Stomach smooth muscle (tissue), 2 donors: ENCODE results near the gene CSNK2A3.

Experiments
- H3K27ac ChIP-seq: one replicate; pipeline ENCODE4 v1.7.0; 2013; ENCODE audit warnings: mild to moderate bottlenecking, low read length, inconsistent platforms
- H3K27me3 ChIP-seq, 2 donors: one replicate each; pipeline ENCODE4 v1.7.0; 2013; ENCODE audit warnings: low read length in 2 of 2; ENCODE audit not compliant: insufficient read depth in 2 of 2, control insufficient read depth in 1 of 2
- H3K36me3 ChIP-seq, 2 donors: one replicate each; pipeline ENCODE4 v1.7.0; 2013; ENCODE audit warnings: low read length in 2 of 2; ENCODE audit not compliant: control insufficient read depth in 2 of 2, insufficient read depth in 2 of 2
- H3K4me1 ChIP-seq: one replicate; pipeline ENCODE4 v1.7.0; 2013; ENCODE audit warnings: low read length; ENCODE audit not compliant: control insufficient read depth, insufficient read depth
- H3K4me3 ChIP-seq, 2 donors: one replicate each; pipeline ENCODE4 v1.7.0; 2013; ENCODE audit warnings: low read length in 2 of 2
- H3K9ac ChIP-seq, 2 donors: one replicate each; pipeline ENCODE4 v1.7.0; 2013; ENCODE audit warnings: low read length in 2 of 2, mild to moderate bottlenecking in 1 of 2
- H3K9me3 ChIP-seq, 2 donors: one replicate each; pipeline ENCODE4 v1.7.0; 2013; ENCODE audit warnings: low read length in 2 of 2; ENCODE audit not compliant: control insufficient read depth in 2 of 2
- donor health status: healthy.
- donor health status: Pancreatic carcinoma.

CSNK2A3 gene

GRCh38 chr11:11391169-11391568, 38.1 kb upstream of the CSNK2A3 start:
- Histone ChIP-seq H3K27ac (no peak overlapping the region), H3K27me3 (no peaks in the 10 kb centered on the region), H3K4me3 (no peak overlapping the region), H3K36me3 (no peaks in the 10 kb centered on the region), H3K9me3 (no peaks in the 10 kb centered on the region), H3K9ac (no peak overlapping the region), H3K4me1 (peaks cover 2% of the 10 kb centered on the region)

- peaks cover 2% of the 10 kb centered on the region for H3K4me1 ChIP-seq
- no peak overlapping the region for H3K27ac ChIP-seq
- no peaks in the 10 kb centered on the region for H3K9me3 ChIP-seq
- no peak overlapping the region for H3K4me3 ChIP-seq
- no peaks in the 10 kb centered on the region for H3K27me3 ChIP-seq
- no peak overlapping the region for H3K9ac ChIP-seq
- H3K36me3 ChIP-seq, result no peaks in the 10 kb centered on the region
Measured at GRCh38 chr11:11390068-11390771, 37.2 kb upstream of the CSNK2A3 start.

- Histone ChIP-seq H3K9me3 (no peaks in the 10 kb centered on the region), H3K27me3 (no peaks in the 10 kb centered on the region), H3K4me3 (no peak overlapping the region), H3K36me3 (no peaks in the 10 kb centered on the region), H3K9ac (no peak overlapping the region), H3K4me1 (peaks cover 2% of the 10 kb centered on the region), H3K27ac (no peak overlapping the region)
Measured at GRCh38 chr11:11389238-11389637, 36.2 kb upstream of the CSNK2A3 start.

- Histone ChIP-seq H3K27me3 (no peaks in the 10 kb centered on the region), H3K4me3 (no peak overlapping the region), H3K36me3 (no peaks in the 10 kb centered on the region), H3K9me3 (no peaks in the 10 kb centered on the region), H3K27ac (no peak overlapping the region), H3K9ac (no peak overlapping the region), H3K4me1 (peaks cover 2% of the 10 kb centered on the region)
Measured at GRCh38 chr11:11387622-11388305, 34.7 kb upstream of the CSNK2A3 start.

GRCh38 chr11:11387207-11387606, 34.2 kb upstream of the CSNK2A3 start:
- H3K4me3 ChIP-seq, result no peak overlapping the region
- H3K4me1 ChIP-seq, result peaks cover 2% of the 10 kb centered on the region
- no peak overlapping the region for H3K27ac ChIP-seq
- H3K36me3 ChIP-seq, result no peaks in the 10 kb centered on the region
- H3K9ac ChIP-seq, result no peak overlapping the region
- no peaks in the 10 kb centered on the region for H3K27me3 ChIP-seq
- H3K9me3 ChIP-seq, result no peaks in the 10 kb centered on the region

- Histone ChIP-seq H3K27ac (no peak overlapping the region), H3K9ac (no peak overlapping the region), H3K27me3 (no peaks in the 10 kb centered on the region), H3K36me3 (no peaks in the 10 kb centered on the region), H3K4me3 (no peak overlapping the region), H3K9me3 (no peaks in the 10 kb centered on the region), H3K4me1 (no peaks in the 10 kb centered on the region)
Measured at GRCh38 chr11:11384829-11385228, 31.8 kb upstream of the CSNK2A3 start.

- Histone ChIP-seq H3K9me3 (no peaks in the 10 kb centered on the region), H3K4me3 (no peak overlapping the region), H3K27ac (no peak overlapping the region), H3K36me3 (no peaks in the 10 kb centered on the region), H3K4me1 (no peaks in the 10 kb centered on the region), H3K27me3 (no peaks in the 10 kb centered on the region), H3K9ac (no peak overlapping the region)
Measured at GRCh38 chr11:11383995-11384394, 30.9 kb upstream of the CSNK2A3 start.

GRCh38 chr11:11382858-11383532, 29.9 kb upstream of the CSNK2A3 start:
- no peaks in the 10 kb centered on the region for H3K27me3 ChIP-seq
- no peak overlapping the region for H3K9ac ChIP-seq
- no peak overlapping the region for H3K4me3 ChIP-seq
- H3K27ac ChIP-seq, result no peak overlapping the region
- no peaks in the 10 kb centered on the region for H3K4me1 ChIP-seq
- H3K9me3 ChIP-seq, result no peaks in the 10 kb centered on the region
- H3K36me3 ChIP-seq, result no peaks in the 10 kb centered on the region

- Histone ChIP-seq H3K4me1 (no peaks in the 10 kb centered on the region), H3K9ac (no peak overlapping the region), H3K27me3 (peaks cover 0 to 2% of the 10 kb centered on the region in 2 donors), H3K36me3 (peaks cover 0 to 3% of the 10 kb centered on the region in 2 donors), H3K9me3 (no peaks in the 10 kb centered on the region), H3K4me3 (no peak overlapping the region), H3K27ac (no peak overlapping the region)
Measured at GRCh38 chr11:11381471-11382105, 28.5 kb upstream of the CSNK2A3 start.

- Histone ChIP-seq H3K4me3 (no peak overlapping the region), H3K4me1 (no peaks in the 10 kb centered on the region), H3K9me3 (no peaks in the 10 kb centered on the region), H3K27ac (no peak overlapping the region), H3K9ac (no peak overlapping the region), H3K36me3 (peaks cover 0 to 3% of the 10 kb centered on the region in 2 donors), H3K27me3 (peaks cover 0 to 2% of the 10 kb centered on the region in 2 donors)
Measured at GRCh38 chr11:11380883-11381282, 27.8 kb upstream of the CSNK2A3 start.
